ENCODE results near the gene CDK14.

Gene CDK14

DNA sequence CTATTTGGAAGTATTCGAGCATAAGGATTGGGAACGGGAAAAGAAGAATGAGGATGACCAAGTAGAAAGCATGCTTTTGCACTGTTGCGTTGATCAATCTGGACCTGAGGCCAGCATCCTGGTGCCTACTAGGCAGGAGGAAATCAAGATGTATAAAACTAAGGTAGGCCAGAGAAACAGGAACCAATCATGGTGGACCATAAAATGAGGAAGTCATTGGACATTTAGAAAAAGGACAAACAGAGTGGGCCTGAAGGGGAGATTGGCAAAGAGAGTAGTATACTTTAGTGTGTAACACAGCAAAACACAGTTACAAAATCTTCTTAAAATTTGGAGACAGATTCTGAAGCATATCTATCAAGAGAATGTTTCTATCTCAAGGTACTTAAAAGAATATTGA lies 497.1 kb downstream of the CDK14 start:
- no peak for DNase-seq (ENCODE audit: low read depth in 3 of 3)

DNA sequence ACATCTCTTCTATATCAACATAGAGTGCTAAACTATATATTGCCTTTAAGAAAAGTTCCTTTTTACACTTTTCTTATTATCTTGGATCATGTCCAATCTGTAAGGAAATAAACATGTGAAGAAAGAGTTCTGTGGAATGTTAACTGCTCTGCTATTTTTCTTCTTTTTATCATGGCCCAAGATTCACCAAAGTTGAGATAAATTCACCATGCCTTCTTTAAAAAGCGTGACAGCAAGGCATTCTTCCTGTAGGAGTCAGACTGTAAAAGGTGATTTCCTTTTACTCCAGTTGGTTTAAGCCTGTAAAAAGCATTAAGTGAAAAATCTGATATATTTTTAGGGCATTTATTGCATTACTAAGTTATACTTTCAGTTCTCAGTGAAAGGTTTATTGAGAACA lies 502.4 kb downstream of the CDK14 start:
- no peak for DNase-seq (ENCODE audit: low read depth in 3 of 3)

DNA sequence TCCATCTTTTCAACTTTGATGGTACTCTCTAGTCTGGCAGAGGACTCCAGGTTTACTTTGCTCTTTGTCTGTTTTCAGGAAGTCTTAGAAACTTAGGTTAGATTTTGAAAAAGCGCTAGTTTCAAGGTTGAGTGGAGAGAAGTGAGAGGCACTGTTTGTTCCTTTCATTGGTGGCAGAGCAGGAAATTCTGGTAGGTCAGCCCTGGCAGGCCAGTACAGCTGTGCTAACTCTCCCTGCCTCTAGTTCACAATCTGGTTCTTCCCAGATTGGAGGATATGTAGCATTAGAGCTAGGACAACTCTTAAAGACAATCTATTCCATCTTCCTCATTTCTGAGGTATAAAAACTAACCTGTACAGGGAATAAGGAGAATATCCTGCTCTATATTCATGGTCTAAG lies 507.2 kb downstream of the CDK14 start:
- no peak for DNase-seq (ENCODE audit: low read depth in 3 of 3)

DNA sequence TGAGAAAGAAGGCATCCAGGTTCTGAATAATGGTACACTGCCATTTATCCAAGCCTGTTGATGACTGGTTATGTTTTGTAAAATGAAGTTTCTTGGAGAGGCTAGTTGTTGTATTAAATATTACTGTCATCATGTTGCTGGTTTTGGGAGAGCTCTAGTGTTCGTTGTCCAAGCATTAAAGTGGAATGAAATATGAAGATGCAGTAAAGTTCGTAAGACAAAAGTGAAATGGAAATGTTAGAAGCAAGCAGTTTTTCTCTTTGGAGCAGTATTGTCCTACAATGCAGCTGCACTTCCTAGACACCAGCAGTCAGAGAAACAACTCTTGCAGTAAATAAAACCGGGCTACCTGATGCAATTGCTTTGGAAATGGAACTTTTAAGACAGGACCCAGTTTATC lies 511.3 kb downstream of the CDK14 start:
- no peak for DNase-seq (ENCODE audit: low read depth in 3 of 3)

DNA sequence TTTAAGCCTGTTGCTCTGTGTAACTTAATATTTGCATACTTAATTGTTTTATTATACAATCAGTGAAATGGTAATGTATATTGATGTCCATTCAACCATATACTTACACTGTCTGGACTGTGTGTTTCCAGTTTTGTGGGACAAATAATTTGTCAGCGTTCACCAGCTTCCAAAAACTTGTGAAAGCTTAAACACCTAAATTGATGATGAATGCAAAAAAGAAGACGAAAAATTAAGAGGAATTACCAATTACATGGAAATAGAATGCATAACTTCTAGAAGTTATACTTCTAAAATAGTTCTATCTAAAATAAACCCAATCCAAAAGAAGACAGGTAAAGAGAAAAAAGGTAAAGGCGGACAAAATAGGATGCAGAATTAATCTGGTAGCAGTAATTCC lies 513.1 kb downstream of the CDK14 start:
- DNase-seq (ENCODE audit: low read depth in 3 of 3) = no peak

DNA sequence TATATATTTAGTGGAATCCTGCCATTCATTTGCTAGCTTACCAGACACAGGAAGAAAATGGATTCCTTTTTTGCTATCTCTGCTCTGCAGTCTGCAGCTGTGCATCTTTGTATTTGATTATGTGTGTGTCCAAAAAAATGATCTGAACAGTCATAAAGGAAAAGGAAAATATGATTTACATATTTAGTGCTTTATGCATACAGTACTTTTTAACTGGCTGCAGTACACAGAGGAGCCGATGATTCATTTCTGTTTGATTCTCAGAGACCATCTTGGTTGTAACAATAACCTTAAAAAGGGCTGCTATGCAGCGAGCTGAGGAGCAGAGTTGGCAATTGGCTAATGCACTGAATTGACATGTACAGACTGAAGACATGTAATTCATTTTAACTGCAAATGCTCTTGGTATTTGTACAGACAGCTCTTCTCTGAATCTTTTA lies 516.8 kb downstream of the CDK14 start:
- DNase-seq (ENCODE audit: low read depth in 3 of 3) = no peak

DNA sequence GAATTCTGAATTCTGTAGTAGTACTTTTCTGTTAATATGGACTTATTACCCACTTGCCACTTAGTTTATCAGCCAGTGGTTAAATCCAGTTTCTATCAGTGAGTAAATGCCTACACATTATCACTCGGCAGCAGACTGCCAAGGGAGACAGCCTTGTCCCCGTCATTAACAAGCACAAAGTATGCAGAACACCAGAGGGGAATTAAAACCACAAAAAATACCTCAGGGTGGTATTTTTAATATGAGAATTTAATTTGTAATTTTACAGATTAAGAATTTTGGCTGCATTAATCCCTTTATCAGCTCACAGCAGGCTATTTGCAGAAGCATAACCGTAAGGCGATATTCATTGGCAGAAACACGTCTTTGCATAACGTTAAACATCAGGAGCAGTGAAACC lies 518.1 kb downstream of the CDK14 start:
- DNase-seq (ENCODE audit: low read depth in 3 of 3) = no peak

DNA sequence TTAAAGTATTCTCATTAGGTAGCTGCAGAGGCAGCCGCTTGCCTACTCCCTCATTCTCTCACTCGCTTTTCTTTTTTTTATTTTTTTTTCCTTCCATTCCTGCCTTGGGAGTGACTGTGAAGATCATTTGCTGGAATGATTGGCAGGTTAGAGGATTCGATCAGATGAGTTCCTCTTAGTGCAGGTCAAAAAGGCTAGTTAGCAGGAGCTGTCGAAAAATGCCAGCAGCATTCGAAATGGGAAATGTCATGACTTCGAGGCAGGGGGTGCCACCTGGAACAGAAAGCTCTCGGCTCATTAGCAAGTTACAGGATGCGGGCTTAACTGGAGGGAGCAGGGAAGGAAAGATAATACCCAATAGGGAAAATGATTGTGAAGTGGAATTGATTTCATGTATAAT lies 530.6 kb downstream of the CDK14 start:
- DNase-seq (ENCODE audit: low read depth in 3 of 3) = no peak

DNA sequence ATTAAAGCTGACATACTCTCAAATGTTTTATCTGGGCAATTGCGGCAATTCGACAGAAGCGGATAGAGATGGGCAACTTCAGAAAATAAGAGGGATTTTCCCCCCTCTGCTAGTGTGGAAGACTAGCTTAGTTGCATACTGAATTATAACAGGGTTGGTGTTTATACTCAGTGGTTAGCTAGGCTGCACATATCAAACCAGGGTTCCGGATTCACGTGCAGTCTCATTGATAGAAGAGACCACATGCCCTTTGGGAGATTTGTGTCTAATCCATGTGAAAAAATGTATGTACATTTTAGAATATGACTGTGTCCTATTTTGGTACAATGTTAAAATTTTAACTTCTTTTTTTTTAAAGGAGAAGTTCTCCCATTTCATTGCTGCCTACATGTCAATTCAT lies 531.2 kb downstream of the CDK14 start:
- DNase-seq (ENCODE audit: low read depth in 3 of 3) = no peak

DNA sequence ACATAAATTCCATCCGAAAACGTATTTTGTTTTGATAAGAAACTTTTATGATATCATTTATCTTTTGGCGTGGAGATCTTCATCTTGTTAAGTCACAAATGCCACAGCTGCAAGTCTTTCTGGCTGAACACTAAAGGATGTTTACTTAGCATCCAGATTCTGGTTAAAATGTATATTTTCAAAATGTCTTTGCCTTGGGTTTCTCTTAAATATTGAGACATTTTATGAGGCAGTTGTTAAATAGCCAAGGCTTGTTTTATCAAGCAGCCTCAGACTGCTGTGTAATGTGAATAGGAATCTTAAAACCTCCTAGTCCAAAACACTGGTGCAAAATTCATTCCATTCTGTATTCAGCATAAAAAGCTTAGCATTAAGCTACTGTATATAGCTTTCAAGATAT lies 531.8 kb downstream of the CDK14 start:
- no peak for DNase-seq (ENCODE audit: low read depth in 3 of 3)

DNA sequence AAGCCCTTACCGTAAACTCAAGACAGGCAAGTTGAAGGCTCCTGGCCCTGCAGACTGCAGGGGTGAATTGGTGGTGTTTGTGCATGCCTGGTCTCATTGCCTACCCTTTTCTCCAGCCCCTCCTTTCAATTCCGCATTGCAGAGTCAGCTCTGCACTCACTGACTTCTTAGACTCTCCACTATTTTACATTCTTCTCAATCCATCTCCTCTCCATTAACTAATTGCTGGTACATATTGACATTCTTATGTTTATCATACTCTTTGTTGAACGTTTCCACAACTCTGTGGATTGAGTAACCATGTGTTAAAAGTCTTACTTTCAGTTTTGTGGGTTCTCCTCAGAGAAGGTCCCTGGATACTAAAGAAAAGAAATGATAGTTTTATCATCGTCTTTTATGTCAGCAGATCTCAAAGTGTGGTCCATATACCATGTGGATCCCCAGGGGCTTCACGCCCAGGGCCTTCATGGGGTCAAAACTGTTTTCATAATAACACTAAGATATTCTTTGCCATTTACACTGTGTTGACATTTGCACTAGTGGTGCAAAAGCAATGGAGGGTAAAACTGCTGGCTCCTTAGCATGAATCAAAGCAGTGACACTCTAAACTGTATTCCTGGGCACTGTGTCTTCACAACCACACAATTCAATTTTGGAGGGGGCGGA lies 532.7 kb downstream of the CDK14 start:
- DNase-seq (ENCODE audit: low read depth in 3 of 3) = no peak

DNA sequence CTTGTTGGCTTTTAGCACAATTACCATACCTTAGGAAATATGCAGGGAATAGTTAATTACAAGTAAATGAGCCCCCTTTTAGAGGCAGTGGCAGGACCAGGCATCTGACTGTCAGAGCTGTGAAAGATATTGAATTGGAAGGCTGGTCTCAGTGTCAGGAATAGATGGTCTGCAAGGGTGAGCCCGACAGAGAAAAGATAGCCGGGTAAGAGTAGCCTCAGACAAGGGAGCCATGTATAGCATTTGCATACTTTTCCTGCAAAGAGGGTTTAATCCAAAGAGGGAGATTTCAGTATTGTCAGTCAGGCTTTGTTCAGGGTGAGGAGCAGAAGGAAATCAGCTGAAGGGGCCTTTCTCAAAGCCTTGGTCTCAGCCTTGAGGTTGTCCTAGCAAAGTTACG lies 539.2 kb downstream of the CDK14 start:
- DNase-seq (ENCODE audit: low read depth in 3 of 3) = no peak

DNA sequence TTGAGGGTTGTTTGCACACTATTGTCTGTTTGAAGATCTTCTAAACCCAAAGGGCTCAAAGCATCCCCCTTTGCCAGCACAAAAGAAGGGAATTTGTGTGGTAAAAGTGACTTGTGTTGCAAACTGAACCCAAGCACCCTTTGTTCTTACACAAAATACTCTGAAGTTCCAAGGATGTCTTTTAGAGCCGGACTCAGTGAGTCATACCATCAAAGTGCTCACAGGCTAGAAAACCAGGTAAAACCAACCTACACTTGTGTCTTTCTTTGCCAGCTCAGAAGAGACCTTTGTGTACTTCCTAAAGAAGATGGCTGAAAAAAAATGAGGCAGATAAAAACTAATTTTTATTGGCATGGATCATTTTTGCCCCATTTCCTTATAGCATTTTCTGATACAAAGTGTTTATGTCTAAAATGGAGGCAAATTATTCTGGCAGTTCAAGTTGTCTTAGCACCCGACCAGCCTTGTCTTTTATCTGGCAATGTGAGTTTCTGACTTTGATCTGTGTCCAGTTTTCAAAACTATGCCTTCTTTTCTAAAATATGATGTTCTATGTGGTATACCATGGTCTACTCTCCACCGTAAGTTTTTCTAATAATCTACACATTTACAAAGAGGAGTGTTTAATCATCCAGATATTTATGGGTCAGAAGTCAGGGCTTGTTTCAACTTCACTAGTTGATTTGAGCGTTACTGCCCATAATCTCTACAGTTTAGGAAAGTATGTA lies 539.7 kb downstream of the CDK14 start:
- no peak for DNase-seq (ENCODE audit: low read depth in 3 of 3)

DNA sequence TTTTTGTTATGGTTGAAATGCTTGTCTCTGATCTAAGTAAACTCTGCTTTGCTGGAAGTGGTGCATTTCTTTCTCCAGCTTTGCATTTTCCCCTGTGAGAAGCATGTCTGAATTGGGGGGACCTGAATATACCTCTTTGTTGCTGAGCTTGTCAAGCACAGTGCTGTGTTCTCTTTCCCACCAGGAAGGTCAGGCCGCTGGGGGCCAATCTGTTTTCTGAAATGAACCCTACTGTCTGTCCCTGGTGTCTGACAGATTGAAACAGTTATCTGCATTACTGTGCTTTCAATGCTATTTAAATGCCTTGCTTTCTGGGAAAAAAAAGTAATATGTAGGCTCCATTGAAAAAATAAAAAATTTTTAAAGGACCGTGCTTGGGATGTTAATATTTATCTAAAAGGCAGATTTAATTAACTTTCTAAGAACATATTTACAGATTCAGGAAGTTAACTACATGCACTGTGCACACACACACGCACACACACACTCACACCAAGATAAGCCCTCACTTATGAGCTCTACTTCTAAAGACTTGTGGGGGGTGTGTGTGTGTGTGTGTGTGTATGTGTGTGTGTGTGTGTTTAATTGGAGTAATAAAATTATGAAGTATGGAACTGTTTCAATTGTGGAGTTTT lies 541.1 kb downstream of the CDK14 start:
- DNase-seq (ENCODE audit: low read depth in 3 of 3) = no peak

DNA sequence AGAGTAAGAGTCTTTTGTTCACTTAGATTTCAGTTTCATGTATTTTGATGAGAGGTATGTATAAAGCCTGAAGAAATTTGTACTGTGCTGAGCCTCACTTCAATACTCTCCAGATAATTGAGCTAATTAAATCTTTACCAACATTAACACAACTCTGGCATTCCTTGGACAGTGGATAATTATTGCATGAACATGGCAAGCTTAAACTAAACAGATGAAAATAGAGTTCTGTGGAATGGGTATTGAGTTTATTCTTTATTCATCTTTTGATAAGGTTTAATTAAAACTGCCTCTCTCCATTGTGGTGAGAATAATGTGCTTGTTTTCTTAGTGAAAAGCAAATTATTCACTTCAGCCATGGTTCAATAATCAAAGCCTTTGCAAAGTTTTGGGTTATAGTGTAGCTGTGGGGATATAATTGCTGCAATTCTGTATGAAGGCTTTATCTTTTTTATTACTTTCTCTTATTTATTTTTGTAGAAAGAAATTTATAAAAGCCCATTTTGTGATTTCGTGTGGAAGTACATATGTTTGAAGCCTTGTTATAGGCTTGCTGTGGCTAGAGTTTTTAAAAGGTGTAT lies 541.8 kb downstream of the CDK14 start:
- DNase-seq (ENCODE audit: low read depth in 3 of 3) = no peak

DNA sequence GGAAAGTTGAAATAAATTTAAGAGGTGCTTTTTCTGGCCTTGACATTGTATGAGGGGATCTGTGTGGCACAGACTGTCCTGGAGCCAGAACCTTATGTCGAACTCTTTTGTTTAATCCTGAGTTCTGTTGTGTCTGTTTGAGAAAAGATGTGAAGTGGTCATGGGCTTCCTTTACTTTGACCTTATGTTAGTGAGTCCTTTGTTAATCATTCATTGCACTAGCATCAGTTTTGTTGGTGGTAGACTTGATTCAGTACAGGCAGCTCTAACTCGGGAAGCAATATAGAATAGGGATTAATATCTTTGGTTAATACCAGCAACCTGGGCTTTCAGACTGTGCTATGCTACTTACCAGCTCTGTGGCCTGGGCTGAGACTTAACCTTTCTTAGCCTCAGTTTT lies 544.2 kb downstream of the CDK14 start:
- DNase-seq (ENCODE audit: low read depth in 3 of 3) = no peak

DNA sequence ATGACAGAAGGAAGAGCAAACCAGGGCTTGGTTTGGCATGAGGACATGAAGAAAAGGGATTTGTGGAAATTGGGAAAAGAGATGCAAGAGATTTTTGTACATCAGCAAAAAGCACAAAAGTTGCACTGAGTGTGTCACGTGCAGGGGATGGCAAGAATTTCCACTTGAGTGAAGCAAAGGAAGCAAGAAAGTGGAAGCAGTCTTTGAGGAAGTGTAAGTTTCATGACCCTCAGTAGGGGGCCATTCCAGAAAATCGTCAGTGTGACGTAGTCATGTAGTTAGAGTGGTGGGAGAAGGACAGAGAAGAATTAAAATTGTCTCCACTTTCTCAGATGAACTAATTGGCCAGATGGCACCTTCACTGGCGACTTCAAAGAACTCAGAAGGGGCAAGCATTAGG lies 544.9 kb downstream of the CDK14 start:
- DNase-seq (ENCODE audit: low read depth in 3 of 3) = no peak

DNA sequence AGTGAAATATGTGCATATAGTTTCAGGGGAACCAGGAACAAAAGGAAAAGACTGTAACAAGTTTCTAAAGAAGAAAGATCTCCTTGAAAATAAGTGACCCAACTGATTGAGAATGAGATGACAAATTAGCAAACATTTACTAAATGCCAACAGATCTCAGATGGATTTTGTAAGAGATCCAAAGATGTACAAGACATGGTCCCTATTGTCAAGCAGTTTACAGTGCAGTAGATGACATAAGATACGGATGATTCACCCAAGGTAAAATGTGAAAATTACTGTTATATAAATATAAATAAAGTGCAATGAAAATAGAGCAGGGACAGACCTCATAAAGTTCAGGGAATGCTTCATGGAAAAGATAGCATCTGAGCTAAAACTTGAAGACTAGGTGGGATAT lies 546.6 kb downstream of the CDK14 start:
- no peak for DNase-seq (ENCODE audit: low read depth in 3 of 3)

DNA sequence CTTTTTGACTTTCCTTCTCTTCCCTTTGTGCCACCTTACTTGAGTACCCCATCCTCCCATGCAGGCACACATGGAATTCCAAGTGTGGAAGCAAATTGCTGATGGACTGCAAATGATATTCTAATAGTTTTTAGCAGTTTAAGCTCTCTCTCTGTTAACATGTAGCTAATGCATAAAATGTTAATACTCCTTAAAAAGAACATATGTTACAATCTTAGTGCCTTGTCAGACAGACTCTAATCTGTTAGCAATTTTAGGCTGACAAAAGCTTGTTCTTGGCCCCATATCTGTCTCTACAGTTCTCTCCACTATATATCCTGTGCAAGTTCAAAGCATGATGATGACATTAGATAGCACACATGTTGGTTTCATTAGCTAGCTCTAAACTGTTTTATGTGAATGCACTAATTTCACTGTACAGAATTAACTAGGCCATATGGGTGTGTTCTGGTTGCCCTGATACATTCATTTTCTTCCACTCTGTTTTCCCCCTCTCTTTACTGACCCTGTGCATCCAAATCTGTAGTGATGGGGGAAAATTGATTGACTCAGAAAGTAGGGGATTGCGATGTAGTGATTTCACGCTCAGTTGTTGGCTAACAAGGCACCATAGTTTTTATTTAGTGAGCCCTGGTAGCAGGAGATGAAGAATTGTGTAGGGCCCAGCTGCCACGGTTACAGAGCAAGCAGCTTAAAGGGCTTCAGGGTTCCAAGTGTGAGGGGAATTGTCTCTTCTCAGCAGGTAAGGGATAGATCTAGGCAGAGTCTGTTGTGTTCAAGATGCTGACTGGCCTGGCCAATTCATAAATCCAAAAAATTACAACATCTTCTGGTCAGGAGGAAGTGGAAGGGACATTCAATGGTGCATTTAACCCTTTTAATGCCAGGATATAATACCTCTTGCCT lies 553.5 kb downstream of the CDK14 start:
- DNase-seq (ENCODE audit: low read depth in 3 of 3) = no peak

DNA sequence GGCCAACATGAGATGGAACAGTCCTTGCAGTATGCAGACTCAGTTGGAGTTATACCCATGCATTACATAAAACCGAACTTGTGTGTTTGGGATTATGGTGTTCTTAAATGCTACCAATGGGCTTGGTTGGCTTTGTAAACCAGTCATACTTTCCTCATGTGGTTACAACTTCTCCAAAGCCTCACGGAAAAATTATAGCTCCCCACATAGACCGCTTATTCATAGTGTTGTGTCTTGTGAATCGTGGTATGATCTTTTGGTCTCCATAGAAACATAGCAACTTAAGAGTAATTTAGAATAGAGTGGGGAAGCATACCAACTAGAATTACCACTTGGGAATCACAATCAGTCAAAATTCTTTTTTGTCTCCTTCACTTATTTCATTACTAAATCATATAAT lies 555.8 kb downstream of the CDK14 start:
- DNase-seq (ENCODE audit: low read depth in 3 of 3) = no peak

DNA sequence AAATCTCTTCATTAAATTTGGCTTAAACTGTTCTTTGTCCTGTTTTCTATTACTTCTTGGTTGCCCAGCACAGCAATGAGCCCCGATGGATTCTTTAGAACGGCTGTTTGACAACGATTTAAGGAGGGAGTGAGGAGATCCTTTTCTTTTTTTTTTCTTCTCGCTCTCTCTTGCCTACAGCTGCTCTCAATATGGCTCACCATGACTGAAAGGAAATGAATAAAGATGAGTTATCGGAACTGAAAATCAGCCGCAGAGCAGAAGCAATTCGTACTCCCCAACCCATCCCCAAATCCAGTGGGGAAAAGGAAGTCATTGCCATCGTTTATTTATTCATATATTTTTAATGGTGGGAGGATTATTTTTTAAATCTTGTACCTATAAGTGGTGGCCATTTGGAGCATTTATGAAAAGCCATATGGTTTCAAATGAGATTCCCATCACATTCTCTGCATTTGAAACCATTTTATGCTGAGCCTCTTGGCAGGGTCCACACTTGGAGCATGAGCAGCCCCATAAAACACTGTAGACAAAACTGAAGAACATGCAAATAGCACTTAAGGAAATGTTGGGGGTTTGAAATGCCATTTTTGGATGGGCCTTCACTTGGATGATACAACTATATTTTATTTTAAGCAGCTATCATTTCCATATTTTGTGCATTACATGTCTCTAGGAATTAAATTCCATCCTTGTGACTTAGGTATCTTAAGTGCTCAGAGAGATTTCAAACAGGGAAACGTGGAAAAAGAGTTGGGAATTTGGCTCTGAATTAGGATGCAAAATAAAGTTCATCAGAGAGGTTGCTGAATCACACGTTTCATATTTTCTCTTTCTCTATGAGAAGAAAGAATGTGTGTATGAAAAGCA lies 560.4 kb downstream of the CDK14 start:
- no peak for DNase-seq (ENCODE audit: low read depth in 3 of 3)
